ENCODE measurements around the gene LACRT. TPM values are rescaled to one million over a fixed set of nuclear protein-coding genes. Genes with fewer than 3 reads are reported as not detected.

LACRT gene
- total RNA-seq, 1 experiment from 2014 or later = not detected

DNA sequence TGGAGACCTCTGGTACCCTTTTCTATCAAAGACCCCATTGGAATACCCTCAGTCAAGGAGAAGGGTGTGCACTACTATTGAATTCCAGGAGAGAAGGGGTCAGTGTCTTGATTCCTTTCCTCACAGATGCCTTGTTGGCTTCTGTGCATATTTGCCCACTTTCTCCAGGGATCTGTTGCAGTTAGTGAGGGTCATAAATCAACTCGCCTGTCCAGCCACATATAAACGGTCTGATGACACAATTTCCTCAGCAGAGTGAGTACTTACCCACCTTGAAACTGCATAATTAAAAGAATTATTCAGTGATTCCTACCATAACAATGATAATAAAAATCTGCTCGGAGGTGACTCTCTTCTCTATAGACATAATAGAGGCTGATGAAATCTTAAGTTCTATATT, 27.3 kb upstream of the LACRT start:
- H3K4me3 Mint-ChIP-seq (ENCODE audit: low read depth, unreplicated experiment) = no peak overlapping the region

GRCh38 chr12:54661048-54661447, 26.4 kb upstream of the LACRT start:
- Mint-ChIP-seq H3K9me3 (ENCODE audit: low read depth, unreplicated experiment) (no peaks in the 10 kb centered on the region), H3K4me1 (ENCODE audit: low read depth, unreplicated experiment) (no peaks in the 10 kb centered on the region), H3K27me3 (ENCODE audit: unreplicated experiment) (peaks cover 59% of the 10 kb centered on the region), H3K4me3 (ENCODE audit: low read depth, unreplicated experiment) (no peak overlapping the region), H3K27ac (ENCODE audit: unreplicated experiment) (no peak overlapping the region), H3K36me3 (ENCODE audit: insufficient read depth, unreplicated experiment) (no peaks in the 10 kb centered on the region)
- TF ChIP-seq CTCF (IDR thresholded peaks at IDR 0.05; ENCODE audit: unreplicated experiment) = no peak
- BruUV-seq (replicated peaks) = no TSS peak
- CTCF ChIA-PET = interaction anchor here (0.5 kb wide), 1 partner anchor 40 kb away, joined by 4 read pairs; no protein-coding TSS in a partner anchor
- no peak for DNase-seq
- intact Hi-C loops (cut with micrococcal nuclease; ENCODE audit: unreplicated experiment) = no loop called here

More for the DNA sequence above, 27.3 kb upstream of the LACRT start:
- CTCF ChIA-PET = no interaction called here
- no peaks in the 10 kb centered on the region for H3K4me1 Mint-ChIP-seq (ENCODE audit: low read depth, unreplicated experiment)
- H3K9me3 Mint-ChIP-seq (ENCODE audit: low read depth, unreplicated experiment) = no peaks in the 10 kb centered on the region
- DNase-seq = no peak
- H3K36me3 Mint-ChIP-seq (ENCODE audit: insufficient read depth, unreplicated experiment) = no peaks in the 10 kb centered on the region
- intact Hi-C loops (cut with micrococcal nuclease; ENCODE audit: unreplicated experiment) = no loop called here
- BruUV-seq (replicated peaks) = no TSS peak
- TF ChIP-seq CTCF (IDR thresholded peaks at IDR 0.05; ENCODE audit: unreplicated experiment) = no peak
- H3K27ac Mint-ChIP-seq (ENCODE audit: unreplicated experiment) = no peak overlapping the region
- peaks cover 53% of the 10 kb centered on the region for H3K27me3 Mint-ChIP-seq (ENCODE audit: unreplicated experiment)

DNA sequence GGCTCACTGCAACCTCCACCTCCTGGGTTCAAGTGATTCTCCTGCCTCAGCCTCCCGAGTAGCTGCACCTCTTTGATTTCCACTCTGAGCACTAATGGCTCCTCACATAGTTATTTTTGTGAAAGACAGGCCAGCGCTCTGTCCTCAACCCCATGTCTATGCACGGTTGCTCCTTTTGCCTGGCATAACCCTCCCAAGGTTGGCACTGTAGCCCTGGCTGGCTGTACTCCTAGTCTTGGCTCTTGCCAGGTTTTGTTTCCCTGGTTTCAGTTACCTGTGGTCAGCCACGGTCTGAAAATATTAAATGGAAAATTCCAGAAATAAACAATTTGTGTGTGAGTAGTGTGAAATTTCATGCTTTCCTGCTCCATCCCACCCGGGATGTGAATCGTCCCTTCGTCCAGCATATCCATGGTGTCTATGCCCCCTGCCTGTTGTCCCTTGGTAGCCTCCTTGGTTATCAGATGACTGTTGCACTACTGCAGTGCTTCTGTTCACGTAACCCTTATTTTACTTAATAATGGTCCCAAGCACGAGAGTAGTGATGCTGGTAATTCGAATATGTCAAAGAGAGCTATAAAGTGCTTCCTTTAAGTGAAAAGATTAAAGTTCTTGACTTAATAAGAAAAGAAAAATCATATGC, 25.7 kb upstream of the LACRT start:
- no peak for TF ChIP-seq CTCF (IDR thresholded peaks at IDR 0.05; ENCODE audit: unreplicated experiment)
- no peaks in the 10 kb centered on the region for H3K36me3 Mint-ChIP-seq (ENCODE audit: insufficient read depth, unreplicated experiment)
- H3K27ac Mint-ChIP-seq (ENCODE audit: unreplicated experiment) = no peak overlapping the region
- CTCF ChIA-PET = interaction anchor here (0.5 to 0.7 kb wide), 2 partner anchors 40 to 327 kb away, joined by 3 to 4 read pairs; no protein-coding TSS in a partner anchor
- BruUV-seq (replicated peaks) = no TSS peak
- peaks cover 59% of the 10 kb centered on the region for H3K27me3 Mint-ChIP-seq (ENCODE audit: unreplicated experiment)
- H3K4me3 Mint-ChIP-seq (ENCODE audit: low read depth, unreplicated experiment) = no peak overlapping the region
- intact Hi-C loops (cut with micrococcal nuclease; ENCODE audit: unreplicated experiment) = no loop called here
- no peaks in the 10 kb centered on the region for H3K4me1 Mint-ChIP-seq (ENCODE audit: low read depth, unreplicated experiment)
- DNase-seq = no peak
- H3K9me3 Mint-ChIP-seq (ENCODE audit: low read depth, unreplicated experiment) = no peaks in the 10 kb centered on the region

DNA sequence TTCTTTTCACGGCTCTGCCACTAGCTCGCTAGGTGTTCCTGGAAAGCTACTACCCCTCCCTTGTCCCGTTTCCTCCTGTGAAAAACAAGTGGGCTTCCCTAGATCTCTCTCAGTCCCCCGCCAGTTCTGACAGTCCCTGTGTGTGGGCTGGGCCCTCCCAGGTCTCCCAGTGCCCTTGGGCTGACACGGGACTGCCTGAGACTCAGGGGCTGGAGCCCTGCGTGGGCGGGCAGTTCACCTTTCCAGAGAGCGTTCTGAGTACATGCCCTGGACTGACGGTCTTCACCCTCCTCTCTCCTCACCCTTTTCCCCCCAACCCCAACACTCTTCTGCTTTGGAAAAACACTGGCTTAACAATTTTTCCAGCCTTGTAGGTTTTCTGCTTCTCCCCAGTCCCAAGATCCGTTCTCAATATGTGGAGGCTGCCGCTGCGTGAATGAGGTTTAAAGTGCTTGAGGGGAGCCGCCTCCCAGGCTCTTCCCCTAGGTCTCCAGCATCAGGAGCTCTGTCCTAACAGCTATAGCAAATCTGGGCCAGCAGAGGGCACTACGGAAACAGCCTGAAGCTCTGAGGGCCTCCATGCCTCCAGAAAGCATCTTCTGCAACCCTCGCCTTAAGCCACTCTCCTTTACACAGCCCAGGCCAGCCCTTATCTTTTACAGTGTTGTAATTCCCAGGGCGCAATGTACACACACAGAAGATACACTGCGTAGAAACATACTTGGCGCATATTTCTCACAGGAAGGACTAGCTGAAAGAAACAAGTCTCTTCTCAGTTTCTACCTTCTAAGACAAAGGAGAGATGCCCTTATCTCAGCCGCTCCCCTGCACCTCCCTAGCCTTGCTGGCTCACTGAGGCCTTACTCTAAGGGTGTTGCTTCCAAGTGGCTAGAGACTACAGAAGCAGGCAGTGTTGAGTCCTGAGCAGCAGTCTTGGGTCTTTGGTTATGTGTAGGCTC, 23.9 kb upstream of the LACRT start:
- BruUV-seq (replicated peaks) = no TSS peak
- Mint-ChIP-seq H3K27ac (ENCODE audit: unreplicated experiment) (no peak overlapping the region), H3K36me3 (ENCODE audit: insufficient read depth, unreplicated experiment) (no peaks in the 10 kb centered on the region), H3K27me3 (ENCODE audit: unreplicated experiment) (peaks cover 70% of the 10 kb centered on the region), H3K9me3 (ENCODE audit: low read depth, unreplicated experiment) (no peaks in the 10 kb centered on the region), H3K4me3 (ENCODE audit: low read depth, unreplicated experiment) (no peak overlapping the region), H3K4me1 (ENCODE audit: low read depth, unreplicated experiment) (no peaks in the 10 kb centered on the region)
- CTCF ChIA-PET = interaction anchor here (0.6 to 1.5 kb wide), 6 partner anchors 9 to 131 kb away, joined by 3 to 7 read pairs (median 4); no protein-coding TSS in a partner anchor
- intact Hi-C loops (cut with micrococcal nuclease; ENCODE audit: unreplicated experiment) = no loop called here
- TF ChIP-seq CTCF (IDR thresholded peaks at IDR 0.05; ENCODE audit: unreplicated experiment) = peak; percentile 37
- peak; percentile 59 for DNase-seq
